ENCODE results near the gene AP2A2. TPM values are rescaled to one million over a fixed set of nuclear protein-coding genes. Genes with fewer than 3 reads are reported as not detected.

Gene AP2A2
- polyA plus RNA-seq, 1 donor = 43.8 TPM

DNA sequence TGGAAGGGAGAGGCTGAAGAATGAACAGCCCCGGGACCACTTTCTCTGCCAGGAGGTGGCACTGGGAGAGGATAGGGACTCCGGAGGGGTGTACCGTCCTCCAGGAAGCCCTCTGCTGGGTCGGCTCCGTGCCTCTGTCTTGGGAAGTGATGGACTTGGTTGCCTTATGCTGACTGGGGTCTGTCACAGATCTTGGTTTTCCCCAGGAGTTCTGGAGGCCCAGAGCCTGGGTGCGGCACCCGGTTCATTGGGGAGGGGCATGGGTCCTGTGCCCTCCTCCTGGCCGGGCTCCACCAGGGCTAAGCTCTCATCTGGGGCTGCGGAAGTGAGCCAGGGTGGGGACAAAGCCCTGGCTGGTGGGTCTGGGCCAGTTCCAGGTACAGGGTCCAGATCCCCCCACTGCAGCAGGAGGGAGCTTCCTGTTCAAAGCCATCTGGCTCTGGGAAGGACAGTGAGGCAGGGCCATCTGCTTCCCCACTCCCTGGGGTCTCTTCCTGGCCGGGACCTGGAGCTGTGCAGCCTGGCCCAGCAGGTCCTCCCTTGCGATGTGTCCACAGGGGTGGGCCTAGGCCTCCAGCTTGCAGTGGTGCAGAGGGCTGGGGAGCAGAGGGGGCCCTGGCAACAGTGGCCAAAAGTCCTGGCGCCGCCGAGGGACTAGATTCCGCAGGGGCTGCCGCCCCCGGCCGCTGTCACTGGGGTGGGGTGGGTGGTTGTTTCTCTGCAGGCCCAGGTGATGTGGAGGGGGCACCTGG is 1.1 kb upstream of the AP2A2 start:
- DNase-seq (ENCODE audit: low read depth) = no peak

DNA sequence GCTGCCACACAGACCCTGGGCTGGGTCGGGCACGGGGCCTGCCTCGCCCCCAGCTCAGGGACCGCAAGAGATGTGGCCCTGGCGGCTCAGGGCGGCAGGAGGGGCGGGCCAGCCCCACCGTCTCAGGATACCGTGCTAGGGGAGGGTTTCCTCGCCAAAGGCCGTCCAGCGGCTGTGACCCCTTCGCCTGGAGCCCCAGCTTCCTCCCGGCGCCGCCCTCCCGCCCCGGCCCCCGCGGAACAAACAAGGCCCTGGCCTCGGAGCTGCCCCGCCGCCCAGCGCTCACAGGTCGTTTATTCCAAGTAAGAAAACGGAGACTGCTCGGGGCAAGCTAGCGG is 543 bp upstream of the AP2A2 start:
- no peak for DNase-seq (ENCODE audit: low read depth)

DNA sequence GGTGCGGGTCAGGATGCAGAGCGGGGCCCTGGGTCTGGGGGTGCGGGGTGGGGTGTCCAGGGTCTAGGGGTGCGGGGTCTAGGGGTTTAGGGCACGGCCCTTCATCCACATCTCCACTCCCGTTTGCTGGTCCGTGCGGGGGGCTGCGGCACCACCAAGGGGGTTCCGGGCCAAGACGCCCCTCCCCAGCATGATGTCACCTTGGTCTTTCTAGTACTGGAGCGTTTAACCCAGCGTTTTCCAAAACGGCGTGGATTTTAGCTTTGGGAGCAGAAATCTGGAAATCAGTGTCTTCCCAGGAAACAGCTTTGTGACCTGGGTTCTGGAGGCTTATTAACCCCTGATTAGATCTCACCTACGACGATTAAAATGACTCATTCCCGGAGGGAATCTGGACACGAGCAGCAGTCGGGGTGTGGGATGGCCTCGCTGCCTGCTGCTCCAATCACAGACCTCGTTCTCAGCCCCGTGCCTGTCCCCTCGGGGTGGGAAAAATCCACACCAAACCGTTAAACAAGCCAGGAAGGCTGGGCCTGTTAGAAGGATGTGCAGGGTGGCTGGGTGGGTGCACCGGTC is 759 bp downstream of the AP2A2 start:
- DNase-seq (ENCODE audit: low read depth) = no peak

DNA sequence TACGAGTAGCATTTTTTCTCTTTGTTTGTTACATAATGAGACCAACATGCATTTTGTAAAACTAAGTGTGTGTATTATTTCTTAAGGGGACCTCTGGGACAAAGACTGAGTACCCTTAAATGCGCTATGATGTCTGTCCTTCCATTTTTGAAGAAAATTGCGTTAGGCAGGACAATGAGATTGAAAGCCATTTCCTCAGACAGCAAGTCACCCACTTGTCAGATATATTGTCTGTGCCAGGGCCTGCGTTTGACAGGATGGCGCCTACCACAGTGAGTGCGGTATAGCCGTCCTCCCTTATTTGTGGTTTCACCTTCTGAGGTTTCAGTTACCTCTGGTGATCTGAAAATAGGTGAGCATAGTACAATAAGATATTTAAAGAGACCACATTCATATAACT is 2.2 kb downstream of the AP2A2 start:
- no peak for DNase-seq (ENCODE audit: low read depth)

DNA sequence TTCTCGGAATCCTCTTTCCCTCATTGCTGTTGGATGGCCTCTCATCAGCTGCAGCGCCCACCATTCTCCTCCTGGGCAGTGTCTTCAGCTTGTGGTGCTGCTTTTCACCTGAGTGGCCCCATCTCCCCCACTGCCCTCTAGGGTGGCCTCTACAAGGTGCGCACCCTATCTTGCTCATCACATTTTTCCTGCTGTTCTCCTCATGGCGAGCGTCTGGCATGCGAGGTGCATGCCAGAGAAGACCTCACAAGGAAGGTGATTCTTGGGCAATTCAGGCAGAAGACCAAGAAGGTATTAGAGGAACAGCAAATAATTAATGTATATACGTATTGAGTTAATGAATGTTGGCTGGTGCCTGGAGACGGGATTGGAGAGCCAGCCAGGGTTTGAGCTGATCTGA is 3.1 kb downstream of the AP2A2 start:
- DNase-seq (ENCODE audit: low read depth) = no peak

DNA sequence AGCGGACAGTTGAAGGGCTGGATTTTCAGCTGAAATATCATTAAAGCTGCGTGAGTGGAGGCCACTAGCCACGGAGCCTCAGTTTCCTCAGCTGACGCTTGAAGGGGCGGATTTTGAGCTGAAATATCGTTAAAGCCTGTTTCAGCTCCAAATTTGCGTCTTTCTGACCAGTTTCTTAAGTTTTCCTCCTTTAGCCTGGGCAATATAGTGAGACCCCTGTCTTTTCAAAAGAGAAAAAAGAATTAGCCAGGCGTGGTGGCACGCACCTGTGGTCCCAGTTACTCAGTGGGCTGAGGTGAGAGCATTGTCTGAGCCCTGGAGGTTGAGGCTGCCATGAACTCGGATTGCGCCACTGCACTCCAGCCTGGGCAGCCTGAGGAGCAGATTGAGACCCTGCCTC is 3.7 kb downstream of the AP2A2 start:
- no peak for DNase-seq (ENCODE audit: low read depth)

DNA sequence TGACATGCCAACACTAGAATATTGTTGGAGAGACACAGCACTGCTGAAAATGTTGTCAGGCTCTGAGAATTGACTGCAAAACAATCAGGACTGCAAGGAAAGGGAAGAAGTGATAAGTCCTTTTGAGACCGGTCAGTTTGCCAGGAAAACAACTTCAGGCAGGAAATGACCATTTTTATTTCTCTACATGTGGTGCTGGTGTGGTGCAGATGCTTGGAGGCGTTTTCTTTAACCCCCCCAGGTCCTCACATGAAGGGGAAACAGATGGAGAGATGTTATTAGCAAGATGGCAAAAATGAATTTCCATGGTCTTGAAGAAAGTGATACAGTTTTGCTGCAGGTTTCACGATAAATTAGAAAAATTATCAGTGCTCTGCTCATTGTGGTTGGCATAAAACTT is 5.7 kb downstream of the AP2A2 start:
- no peak for DNase-seq (ENCODE audit: low read depth)

DNA sequence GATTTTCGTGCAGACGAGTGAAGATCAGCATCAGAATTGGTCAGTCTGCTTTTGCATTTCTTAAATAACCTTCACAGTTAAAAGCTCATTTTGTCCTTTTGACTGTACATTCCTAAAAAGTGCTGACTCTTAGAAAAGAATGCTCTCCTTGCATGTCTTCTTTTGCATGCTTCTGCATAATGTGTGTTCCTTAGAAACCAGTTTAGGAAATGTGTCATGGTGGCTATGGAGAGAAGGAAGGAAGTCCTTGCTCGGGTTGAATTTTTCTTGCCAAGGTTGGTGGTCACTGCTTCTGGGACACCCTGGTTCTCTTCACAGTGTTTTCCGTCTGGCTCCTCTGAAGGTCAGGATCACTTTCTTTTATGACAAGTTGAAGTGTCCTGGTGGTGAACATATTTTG is 6.8 kb downstream of the AP2A2 start:
- no peak for DNase-seq (ENCODE audit: low read depth)

DNA sequence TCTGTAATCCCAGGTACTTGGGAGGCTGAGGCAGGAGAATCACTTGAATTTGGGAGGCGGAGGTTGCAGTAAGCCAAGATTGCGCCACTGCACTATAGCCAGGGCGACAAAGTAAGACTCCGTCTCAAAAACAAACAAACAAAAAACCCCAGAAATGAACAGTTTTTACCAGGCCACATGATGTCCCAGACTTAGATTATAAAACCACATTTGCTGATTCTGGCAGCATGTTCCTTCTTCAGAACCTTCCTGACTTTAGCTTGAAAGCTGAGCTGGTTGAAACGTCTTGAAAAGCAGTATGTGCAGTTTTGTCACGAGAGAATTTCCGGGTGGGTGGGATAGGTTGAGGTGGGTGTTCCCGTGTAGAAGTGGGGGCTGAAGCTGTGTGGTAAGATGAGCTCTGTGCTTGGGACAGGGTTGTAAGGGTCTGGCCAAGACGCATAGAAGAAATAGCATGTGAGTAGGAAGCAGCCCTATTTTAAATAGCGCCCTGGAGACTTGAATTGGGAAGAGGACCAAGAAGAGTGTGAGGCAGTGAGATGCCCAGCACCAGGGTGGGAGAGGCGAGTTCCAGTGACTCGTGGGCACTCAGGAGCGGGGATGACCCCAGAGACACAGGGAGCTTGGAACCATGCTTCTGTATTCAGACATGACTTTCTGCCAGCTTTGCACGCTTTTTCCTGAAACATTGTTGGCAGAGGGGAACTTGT is 7.6 kb downstream of the AP2A2 start:
- no peak for DNase-seq (ENCODE audit: low read depth)

DNA sequence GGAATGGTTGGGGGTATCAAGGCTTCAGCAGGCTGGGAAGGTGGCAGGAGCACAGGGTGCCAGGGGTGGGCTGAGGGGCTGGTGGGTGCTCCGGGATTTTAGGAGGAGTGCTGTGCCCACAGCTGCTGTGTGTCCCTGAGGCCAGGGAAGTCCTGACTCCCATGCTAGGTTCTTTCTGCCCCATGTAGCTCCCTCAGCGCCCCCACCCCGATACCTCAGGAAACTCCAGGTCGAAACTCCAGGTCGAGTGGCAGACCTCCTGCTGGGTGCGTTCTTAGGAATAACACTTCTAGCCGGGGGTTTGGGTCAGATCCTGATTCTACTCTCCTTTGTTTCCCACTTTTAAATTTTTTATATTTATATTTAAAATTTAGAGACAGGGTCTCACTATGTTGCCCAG is 8.3 kb downstream of the AP2A2 start:
- DNase-seq (ENCODE audit: low read depth) = no peak

DNA sequence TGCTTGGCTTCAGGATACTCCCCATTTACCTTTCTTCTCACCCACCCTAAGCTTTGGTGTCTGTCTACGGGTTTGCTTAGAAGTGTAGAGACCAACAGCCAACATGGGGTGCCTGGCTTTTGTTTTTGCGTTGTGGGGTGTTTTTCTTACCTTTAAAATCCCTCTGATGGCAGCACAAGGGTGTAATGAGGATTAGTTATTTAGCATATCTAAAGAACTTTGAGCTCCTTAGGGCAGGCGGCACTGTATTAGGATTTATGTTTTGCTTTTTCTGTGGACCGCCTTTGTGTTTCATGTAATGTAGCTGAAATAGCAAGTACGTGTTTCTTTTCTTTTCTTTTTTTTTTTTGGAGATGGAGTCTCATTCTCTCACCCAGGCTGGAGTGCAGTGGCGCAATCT is 8.9 kb downstream of the AP2A2 start:
- DNase-seq (ENCODE audit: low read depth) = no peak

DNA sequence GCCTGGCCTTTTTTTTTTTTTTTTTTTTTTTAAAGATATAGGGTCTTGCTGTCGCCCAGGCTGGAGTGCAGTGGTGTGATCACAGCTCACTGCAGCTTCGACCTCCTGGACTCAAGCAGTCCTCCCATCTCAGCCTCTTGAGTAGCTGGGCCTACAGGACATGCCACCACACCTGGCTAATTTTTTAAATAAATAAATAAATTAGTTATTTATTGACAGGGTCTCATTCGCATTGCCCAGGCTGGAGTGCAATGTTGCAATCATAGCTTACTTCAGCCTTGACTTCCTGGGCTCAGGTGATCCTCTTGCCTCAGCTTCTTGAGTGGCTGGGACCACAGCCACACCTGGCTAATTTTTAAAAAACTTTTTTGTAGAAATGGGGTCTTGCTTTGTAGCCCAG is 10.5 kb downstream of the AP2A2 start:
- no peak for DNase-seq (ENCODE audit: low read depth)

DNA sequence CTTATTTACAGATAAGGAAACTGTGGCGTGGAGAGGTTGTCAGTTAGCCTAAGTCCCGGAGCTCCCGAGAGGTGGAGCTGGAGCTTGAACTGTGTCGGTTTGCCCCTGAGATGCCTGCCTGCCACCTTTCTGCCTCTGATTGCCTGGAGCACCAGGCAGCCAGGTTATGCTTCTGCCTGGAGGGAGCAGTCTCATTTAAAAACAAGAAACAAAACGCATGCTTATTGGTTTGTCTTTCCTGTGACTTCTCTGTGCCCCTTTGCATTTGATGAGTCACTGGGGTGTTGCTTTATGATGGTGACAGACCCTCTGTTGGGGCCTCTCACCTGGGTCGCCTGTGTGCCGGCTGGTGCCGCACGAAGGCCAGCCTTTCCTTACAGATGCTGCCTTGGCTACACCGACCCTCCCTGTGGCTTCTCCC is 12.2 kb downstream of the AP2A2 start:
- no peak for DNase-seq (ENCODE audit: low read depth)

DNA sequence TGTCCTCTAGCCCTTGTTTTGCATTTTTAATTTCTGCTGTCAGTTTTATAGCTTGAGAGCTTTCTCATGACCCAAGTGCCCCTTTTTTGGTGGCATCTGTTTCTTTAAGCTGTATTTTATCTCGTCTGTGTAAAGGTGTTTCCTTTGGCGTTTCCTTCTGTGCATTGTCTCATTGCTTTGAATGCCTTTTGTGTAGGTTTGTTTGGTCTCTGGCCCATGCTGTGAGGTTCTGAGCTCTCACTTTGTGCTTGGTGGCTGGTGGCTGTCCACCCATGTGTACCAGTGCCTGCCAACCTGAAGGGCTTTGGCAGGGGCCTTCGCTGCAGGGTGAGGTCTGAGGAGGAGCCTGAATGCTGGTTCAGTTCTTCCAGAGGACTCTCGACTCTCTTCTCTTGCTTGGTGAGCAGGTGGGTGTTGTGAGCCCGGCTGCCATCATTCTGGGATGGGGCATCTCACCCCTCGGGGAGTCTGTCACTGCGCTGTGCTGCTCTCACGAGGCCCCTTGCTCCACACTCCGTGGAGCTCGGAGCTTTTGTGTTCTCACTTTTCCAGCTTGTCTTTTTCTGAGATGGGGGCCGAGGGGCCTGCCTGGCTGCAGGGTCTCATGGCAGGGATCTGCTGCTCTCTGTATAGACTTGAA is 14.9 kb downstream of the AP2A2 start:
- no peak for DNase-seq (ENCODE audit: low read depth)

DNA sequence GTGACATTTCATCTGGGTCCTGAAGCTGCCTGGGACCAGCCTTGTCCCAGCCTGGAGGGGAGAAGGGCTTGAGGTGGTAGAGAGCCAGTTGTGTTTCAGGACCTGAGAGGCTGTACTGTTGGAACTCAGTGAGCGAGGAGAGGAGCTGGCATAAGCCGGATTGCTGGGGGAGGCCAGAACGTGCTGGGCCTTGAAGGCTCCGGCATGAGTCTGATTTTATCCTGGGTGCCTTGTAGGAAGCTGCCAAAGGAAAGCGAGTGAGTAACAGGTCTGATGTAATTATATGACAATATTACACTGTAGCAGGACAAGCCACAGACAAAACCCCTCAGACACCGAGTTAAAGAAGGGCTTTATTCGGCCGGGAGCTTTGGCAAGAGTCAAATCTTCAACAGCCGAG is 17.2 kb downstream of the AP2A2 start:
- DNase-seq (ENCODE audit: low read depth) = no peak

DNA sequence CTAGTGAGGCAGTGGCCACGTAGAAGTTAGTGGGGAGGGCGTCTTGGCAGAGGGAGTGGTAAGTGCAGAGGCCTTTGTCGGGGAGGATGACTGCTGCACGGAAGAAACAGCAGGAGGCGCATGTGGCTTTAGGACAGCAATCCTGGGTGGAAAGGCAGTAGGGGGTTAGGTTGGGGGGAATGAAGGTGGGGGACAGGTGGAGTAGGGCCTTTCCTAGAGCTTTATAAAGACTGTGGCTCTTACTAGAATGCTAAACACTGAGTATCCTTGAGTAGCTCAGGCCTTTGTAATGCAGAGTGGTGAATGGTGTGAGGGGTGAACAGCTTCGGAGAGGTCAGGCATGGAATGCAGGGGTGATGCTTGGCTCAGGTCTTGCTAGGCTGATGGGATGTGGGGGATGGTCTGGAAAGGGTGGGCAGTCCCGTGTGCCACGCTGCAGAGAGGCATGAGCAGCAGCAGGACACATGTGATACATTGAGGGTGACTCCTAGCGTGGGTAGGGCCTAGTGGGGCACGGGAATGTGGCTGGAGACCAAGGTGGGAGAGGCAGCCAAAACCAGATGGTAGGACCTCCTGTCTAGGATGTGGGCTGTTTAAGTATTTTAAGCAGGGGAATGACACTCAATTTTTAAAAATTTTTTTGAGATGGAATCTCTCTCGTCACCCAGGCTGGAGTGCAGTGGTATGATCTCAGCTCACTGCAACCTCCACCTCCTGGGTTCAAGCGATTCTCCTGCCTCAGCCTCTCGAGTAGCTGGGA is 19.2 kb downstream of the AP2A2 start:
- DNase-seq (ENCODE audit: low read depth) = no peak

DNA sequence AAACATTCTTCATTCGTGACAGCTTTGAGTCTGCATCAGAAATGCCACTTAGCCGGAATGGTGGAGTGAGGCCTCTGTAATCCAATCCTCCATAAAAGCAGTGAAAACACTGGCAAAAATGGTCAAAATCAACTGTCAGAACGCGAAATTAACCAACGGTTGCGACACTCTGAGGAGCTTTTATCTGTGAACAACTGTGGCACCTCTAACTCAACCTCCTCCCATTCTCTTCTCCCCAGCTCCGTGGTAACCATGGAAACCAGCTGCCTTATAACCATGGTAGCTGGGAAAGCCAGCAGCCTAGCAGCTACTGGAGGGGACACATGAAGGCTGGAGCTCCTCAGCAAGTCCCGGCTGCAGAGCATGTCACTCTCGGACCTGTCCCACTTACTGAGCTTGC is 20.3 kb downstream of the AP2A2 start:
- DNase-seq (ENCODE audit: low read depth) = no peak

DNA sequence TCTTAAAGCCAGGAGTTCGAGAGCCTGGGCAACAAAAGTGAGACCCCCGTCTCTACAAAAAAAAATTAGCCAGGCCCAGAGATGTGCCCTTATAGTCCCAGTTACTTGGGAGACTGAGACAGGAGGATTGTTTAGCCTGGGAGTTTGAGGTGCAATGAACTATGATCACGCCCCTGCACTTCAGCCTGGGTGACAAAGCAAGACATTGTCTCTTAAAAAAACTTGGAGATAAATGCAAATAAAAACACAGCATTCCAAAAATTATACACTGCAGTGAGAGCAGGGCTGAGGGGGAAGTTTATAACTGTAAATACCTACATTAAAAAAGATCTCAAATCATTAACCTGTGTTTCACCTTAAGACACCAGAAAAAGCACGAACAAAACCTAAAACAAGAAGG is 22.1 kb downstream of the AP2A2 start:
- DNase-seq (ENCODE audit: low read depth) = no peak

DNA sequence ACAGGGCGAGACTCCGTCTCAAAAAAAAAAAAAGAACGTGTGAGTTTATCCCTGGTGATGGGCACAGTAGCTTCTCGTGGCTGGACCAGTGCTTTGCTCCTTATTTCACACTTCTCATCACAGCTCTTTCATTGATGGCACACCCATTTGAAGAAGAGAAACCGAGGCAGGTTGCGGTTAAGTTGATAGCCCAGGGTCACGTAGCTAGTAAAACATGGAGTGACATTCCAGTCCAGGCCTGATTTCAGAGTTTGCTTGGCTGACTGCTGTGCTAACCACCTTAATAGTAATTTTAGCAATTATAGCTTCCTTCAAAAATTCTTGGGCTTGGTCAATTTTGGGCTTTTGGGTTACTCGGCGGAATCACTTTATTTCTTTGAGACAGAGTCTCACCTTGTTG is 25.8 kb downstream of the AP2A2 start:
- no peak for DNase-seq (ENCODE audit: low read depth)

DNA sequence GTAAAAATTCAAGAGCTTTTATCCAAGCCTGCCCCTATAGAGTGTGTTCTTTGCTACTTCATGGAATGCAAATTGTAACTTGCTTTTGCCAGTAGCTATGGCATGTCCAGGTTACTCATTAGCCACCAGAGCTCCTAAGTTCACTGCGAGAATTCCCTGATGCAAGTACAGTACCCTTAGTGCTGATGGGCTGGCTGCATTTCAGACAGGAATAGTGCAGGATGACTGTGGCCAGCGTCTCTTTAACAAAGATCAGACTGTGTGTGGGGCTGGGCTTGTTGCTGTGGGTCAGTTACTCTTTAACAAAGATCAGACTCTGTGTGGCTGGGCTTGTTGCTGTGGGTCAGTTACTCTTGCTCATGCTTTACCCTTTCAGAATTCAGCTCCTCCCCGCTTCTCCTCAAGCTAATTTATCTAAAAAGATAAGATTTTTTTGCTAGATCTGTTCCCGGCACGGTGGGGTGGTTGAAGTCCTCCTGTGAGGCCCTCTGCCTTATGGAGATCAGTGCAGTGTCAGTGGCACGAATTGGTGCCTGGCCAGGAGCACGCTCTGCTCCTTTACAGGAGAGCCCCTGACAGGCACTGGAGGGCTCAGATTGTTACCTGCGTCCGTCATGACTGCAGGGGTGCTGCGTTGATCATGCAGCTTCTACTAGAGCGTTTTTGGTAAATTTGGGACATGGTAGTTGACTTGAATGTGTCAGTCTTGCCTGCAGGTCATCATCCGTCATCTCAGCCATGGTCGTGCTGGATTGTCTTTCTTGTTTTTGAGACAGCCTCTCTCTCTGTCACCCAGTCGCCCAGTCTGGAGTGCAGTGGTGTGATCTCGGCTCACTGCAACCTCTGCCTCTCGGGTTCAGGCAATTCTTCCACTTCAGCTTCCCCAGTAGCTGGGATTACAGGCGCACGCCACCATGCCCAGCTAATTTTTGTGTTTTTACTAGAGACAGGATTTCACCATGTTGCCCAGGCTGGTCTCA is 27.0 kb downstream of the AP2A2 start:
- no peak for DNase-seq (ENCODE audit: low read depth)

DNA sequence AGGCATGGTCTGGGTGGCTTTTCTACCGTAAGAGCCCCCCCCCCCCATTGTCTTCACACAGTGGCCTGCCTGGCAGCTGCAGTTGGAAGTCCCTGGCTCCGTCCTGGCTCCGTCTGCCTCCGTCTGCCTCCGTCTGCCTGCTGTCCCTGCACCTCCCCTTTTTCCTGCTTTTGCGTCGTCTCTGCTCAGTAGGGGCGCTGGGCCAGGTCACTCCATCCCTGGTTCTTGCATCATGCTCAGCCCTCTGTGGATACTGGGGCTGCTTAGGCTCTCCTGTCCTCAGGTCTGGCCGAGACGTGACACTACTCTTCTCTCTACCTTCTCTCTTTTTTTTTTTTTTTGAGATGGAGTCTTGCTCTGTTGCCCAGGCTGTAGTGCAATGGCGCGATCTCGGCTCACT is 27.8 kb downstream of the AP2A2 start:
- DNase-seq (ENCODE audit: low read depth) = no peak
